Epithelial cell of esophagus (primary cell): ENCODE data around the gene BMPR1A.

Experiments used
- DNase-seq: peaks from one replicate; pipeline ENCODE4 v3.0.0; 2010; ENCODE audit warnings: low read depth
- H3K4me3 ChIP-seq: 2 replicates; pipeline ENCODE4 v1.5.1; 2011; ENCODE audit warnings: mild to moderate bottlenecking, low read length, control low read depth
- CTCF ChIP-seq: IDR thresholded peaks from 2 replicates; pipeline ENCODE4 v1.5.1; 2011; ENCODE audit warnings: low read depth, mild to moderate bottlenecking, low read length, control low read depth, inconsistent platforms; ENCODE audit not compliant: insufficient read depth; ENCODE audit errors: missing control alignments

Gene BMPR1A

GRCh38 chr10:86744067-86744725, 12.2 kb upstream of the BMPR1A start:
- H3K4me3 ChIP-seq: no peak overlapping the region
- TF ChIP-seq CTCF: no peak
- no peak for DNase-seq

- TF ChIP-seq CTCF: no peak
- H3K4me3 ChIP-seq: no peak overlapping the region
- DNase-seq: no peak
Measured at GRCh38 chr10:86747796-86748581, 8.4 kb upstream of the BMPR1A start.

- no peak for TF ChIP-seq CTCF
- DNase-seq: no peak
- no peak overlapping the region for H3K4me3 ChIP-seq
Measured at GRCh38 chr10:86749854-86750253, 6.6 kb upstream of the BMPR1A start.

GRCh38 chr10:86751477-86751876, 4.9 kb upstream of the BMPR1A start:
- TF ChIP-seq CTCF: no peak
- no peak for DNase-seq
- no peak overlapping the region for H3K4me3 ChIP-seq

- no peak for TF ChIP-seq CTCF
- H3K4me3 ChIP-seq: no peak overlapping the region
- DNase-seq: no peak
Measured at GRCh38 chr10:86752311-86752710, 4.1 kb upstream of the BMPR1A start.

GRCh38 chr10:86753051-86753450, 3.4 kb upstream of the BMPR1A start:
- DNase-seq: no peak
- TF ChIP-seq CTCF: no peak
- no peak overlapping the region for H3K4me3 ChIP-seq
